ENCODE results near the gene RSRC1. TPM values are rescaled to one million over a fixed set of nuclear protein-coding genes. Genes with fewer than 3 reads are reported as not detected.
"Not testable (repeated sequence)": the region's sequence is repeated elsewhere in the genome, so short reads cannot be mapped to it uniquely, and the experiment has no call there.

Gene RSRC1
- total RNA-seq, 1 donor from 2014 or later = 82.1 TPM

GRCh38 chr3:158313338-158313927 is 203.5 kb downstream of the RSRC1 start:
- peak; percentile 9 for DNase-seq (ENCODE audit: low spot score)

- DNase-seq (ENCODE audit: low spot score) = no peak
These were observed 204.8 kb downstream of the RSRC1 start for GRCh38 chr3:158314426-158315357.

- peak; percentile 11 for DNase-seq (ENCODE audit: low spot score)
These were observed 220.0 kb downstream of the RSRC1 start for GRCh38 chr3:158329696-158330441.

GRCh38 chr3:158330870-158331269 is 221.0 kb downstream of the RSRC1 start:
- DNase-seq (ENCODE audit: low spot score) = no peak

GRCh38 chr3:158333736-158334135 is 223.8 kb downstream of the RSRC1 start:
- DNase-seq (ENCODE audit: low spot score) = no peak

GRCh38 chr3:158337110-158337509 is 227.2 kb downstream of the RSRC1 start:
- no peak for DNase-seq (ENCODE audit: low spot score)

GRCh38 chr3:158339638-158340037 is 229.7 kb downstream of the RSRC1 start:
- DNase-seq (ENCODE audit: low spot score) = no peak

GRCh38 chr3:158340951-158341350 is 231.1 kb downstream of the RSRC1 start:
- DNase-seq (ENCODE audit: low spot score) = not testable (repeated sequence)

GRCh38 chr3:158347966-158348365 is 238.1 kb downstream of the RSRC1 start:
- DNase-seq (ENCODE audit: low spot score) = no peak

GRCh38 chr3:158350971-158351370 is 241.1 kb downstream of the RSRC1 start:
- DNase-seq (ENCODE audit: low spot score) = no peak

GRCh38 chr3:158352551-158352950 is 242.7 kb downstream of the RSRC1 start:
- DNase-seq (ENCODE audit: low spot score) = no peak

GRCh38 chr3:158354713-158355112 is 244.8 kb downstream of the RSRC1 start:
- DNase-seq (ENCODE audit: low spot score) = no peak

- no peak for DNase-seq (ENCODE audit: low spot score)
These were observed 246.0 kb downstream of the RSRC1 start for GRCh38 chr3:158355623-158356588.

GRCh38 chr3:158359339-158359738 is 249.4 kb downstream of the RSRC1 start:
- no peak for DNase-seq (ENCODE audit: low spot score)

GRCh38 chr3:158360756-158361448 is 251.0 kb downstream of the RSRC1 start:
- no peak for DNase-seq (ENCODE audit: low spot score)

- no peak for DNase-seq (ENCODE audit: low spot score)
These were observed 258.4 kb downstream of the RSRC1 start for GRCh38 chr3:158368271-158368670.

GRCh38 chr3:158369279-158369678 is 259.4 kb downstream of the RSRC1 start:
- DNase-seq (ENCODE audit: low spot score) = no peak

GRCh38 chr3:158379517-158379916 is 269.6 kb downstream of the RSRC1 start:
- DNase-seq (ENCODE audit: low spot score) = no peak

GRCh38 chr3:158381262-158381868 is 271.5 kb downstream of the RSRC1 start:
- DNase-seq (ENCODE audit: low spot score) = no peak

- no peak for DNase-seq (ENCODE audit: low spot score)
These were observed 272.6 kb downstream of the RSRC1 start for GRCh38 chr3:158382479-158382878.

Measured in umbilical cord (tissue), 2 donors.